HepG2 (cell line): Measurements from ENCODE around the gene LRRC15. TPM values are rescaled to one million over a fixed set of nuclear protein-coding genes. Genes with fewer than 3 reads are reported as not detected.

Experiments used
- ATAC-seq: fragments of 200-7000 bp; cut with Tn5 transposase; 3 replicates; pipeline ENCODE4 v1.9.1; 2020; ENCODE audit warnings: mild to moderate bottlenecking, moderate library complexity
- BruUV-seq: library from RNA; stranded (reverse); fragments of 400-500 nt; replicated peaks from 2 replicates; lab custom pipeline; 2021; lab: Mats Ljungman, UMichigan
- CTCF ChIA-PET: fragments of 300-600 bp; formaldehyde crosslinking; extraction: SDS; loops from one replicate; lab custom pipeline; 2021; ENCODE audit warnings: low total read pairs, inconsistent platforms, low intra/inter-chr PET ratio; lab: Yijun Ruan, JAX
- POLR2A ChIA-PET: fragments of 350-600 bp; sonication (Branson Sonifier 250); formaldehyde crosslinking; loops from one replicate; lab custom pipeline; 2020; ENCODE audit warnings: antibody characterized with exemption, inconsistent platforms; lab: Yijun Ruan, JAX
- DNase-seq: peaks from one replicate; pipeline ENCODE4 v3.0.0-alpha.2; 2015; ENCODE audit warnings: low spot score
- FAIRE-seq: peaks from 3 replicates; lab custom pipeline; 2011; peaks lifted over from hg19 to GRCh38; lab: Jason Lieb, UNC
- H2AFZ ChIP-seq: one replicate; pipeline ENCODE4 v1.6.1; 2011; ENCODE audit warnings: low read length, inconsistent platforms
- H3K27ac ChIP-seq: fragments of 300-600 bp; 3 replicates; pipeline ENCODE4 v1.8.0; 2011; ENCODE audit warnings: mixed run types, mild to moderate bottlenecking, mixed read lengths, low read length, inconsistent platforms; ENCODE audit not compliant: insufficient read depth; ENCODE audit errors: extremely low read length
- H3K27me3 ChIP-seq, 2 experiments: fragments of 200-600 bp in 1 of 2; 2 replicates in 1 of 2; 3 replicates in 1 of 2; pipeline versions ENCODE4 v1.6.0 to v1.8.0; 2011; ENCODE audit warnings: low read length in 2 of 2, mild to moderate bottlenecking in 2 of 2, moderate library complexity in 2 of 2, inconsistent platforms in 1 of 2; ENCODE audit not compliant: insufficient read depth in 2 of 2, control insufficient read depth in 1 of 2
- H3K36me3 ChIP-seq, 2 experiments: fragments of 200-600 bp in 1 of 2; replicated peaks in 1 of 2; 2 replicates in 1 of 2; 3 replicates in 1 of 2; pipeline versions ENCODE4 v1.5.1 to v1.8.0; 2011; ENCODE audit warnings: low read length in 2 of 2, inconsistent platforms in 1 of 2; ENCODE audit not compliant: insufficient read depth in 2 of 2, control insufficient read depth in 1 of 2
- H3K4me1 ChIP-seq: 2 replicates; pipeline ENCODE4 v1.5.1; 2012; ENCODE audit warnings: low read length, inconsistent platforms; ENCODE audit not compliant: insufficient read depth
- H3K4me2 ChIP-seq: 2 replicates; pipeline ENCODE4 v1.6.0; 2011; ENCODE audit warnings: low read depth, low read length, inconsistent platforms
- H3K4me3 ChIP-seq, 3 experiments: fragments of 200-600 bp in 1 of 3; sonication (generic), shearing (Covaris generic) in 1 of 3; replicated peaks in 1 of 3; 2 replicates each; pipeline ENCODE4 v1.5.1; 2011 to 2016; ENCODE audit warnings: low read length in 3 of 3, inconsistent platforms in 2 of 3, low read depth in 2 of 3, mild to moderate bottlenecking in 2 of 3, control low read depth in 1 of 3, mixed read lengths in 1 of 3; ENCODE audit not compliant: insufficient read depth in 1 of 3
- H3K79me2 ChIP-seq: one replicate; pipeline ENCODE4 v1.6.1; 2011; ENCODE audit warnings: low read length, inconsistent platforms; ENCODE audit not compliant: insufficient read depth
- H3K9ac ChIP-seq: 2 replicates; pipeline ENCODE4 v1.6.0; 2011; ENCODE audit warnings: mild to moderate bottlenecking, low read depth, low read length, inconsistent platforms; ENCODE audit not compliant: insufficient read depth
- H3K9me3 ChIP-seq: 2 replicates; pipeline ENCODE4 v1.5.1; 2012; ENCODE audit warnings: mild to moderate bottlenecking, low read length
- H4K20me1 ChIP-seq: 2 replicates; pipeline ENCODE4 v1.6.0; 2011; ENCODE audit warnings: inconsistent platforms, mild to moderate bottlenecking, low read length, moderate library complexity; ENCODE audit not compliant: insufficient read depth
- ZNF382 ChIP-seq: sonication (generic); formaldehyde crosslinking; IDR thresholded peaks from 2 replicates; pipeline ENCODE4 v1.5.0; 2020; ENCODE audit warnings: missing genetic modification reagents, mild to moderate bottlenecking, borderline replicate concordance
- WGBS: methylation state at CpG from one replicate; pipeline ENCODE4 v1.1.6; 2017; ENCODE audit warnings: low lambda C conversion rate; 5-methylcytosine and 5-hydroxymethylcytosine counted together
- in situ Hi-C: cut with HindIII; loops from 2 replicates; pipeline ENCODE4 v1.10.0; 2017; ENCODE audit warnings: low pct_unique_long_range_greater_than_20kb; ENCODE audit not compliant: extremely low pct_ligation_motif_present
- intact Hi-C: fragments of 100-400 bp; cut with micrococcal nuclease; formaldehyde crosslinking; loops from one replicate; pipeline ENCODE4 v1.10.0; 2022; ENCODE audit not compliant: unreplicated experiment
- polyA plus RNA-seq, 8 experiments: library from polyadenylated mRNA; depleted of rRNA in 3 of 8; stranded (reverse) in 7 of 8; unstranded in 1 of 8; fragments of >200 nt; fragmentation: Illumina TruSeq in 4 of 8; extraction: Trizol in 4 of 8; gene quantifications; 2 replicates each; pipeline versions ENCODE4 v1.2.1 to v1.2.3, GENCODE V29; 2011 to 2016; ENCODE audit warnings: low read depth in 4 of 8, missing spikeins in 1 of 8, mixed read lengths in 1 of 8; ENCODE audit not compliant: insufficient read depth in 1 of 8
- total RNA-seq, 5 experiments: library from RNA; depleted of rRNA; stranded (reverse); fragments of >200 nt; fragmentation: Illumina TruSeq; extraction: Trizol; gene quantifications; 2 replicates each; pipeline ENCODE4 v1.2.3, GENCODE V29; 2016; ENCODE audit warnings: low read depth in 1 of 5
- TF ChIP-seq, protein P1 (sequence below): sonication (generic); formaldehyde crosslinking; IDR thresholded peaks from 2 replicates; pipeline ENCODE4 v1.9.0; 2021; ENCODE audit warnings: mild to moderate bottlenecking, missing genetic modification reagents
- TF ChIP-seq, protein P2 (sequence below): sonication (generic); formaldehyde crosslinking; IDR thresholded peaks from 2 replicates; pipeline ENCODE4 v1.5.1; 2020; ENCODE audit warnings: mild to moderate bottlenecking, missing genetic modification reagents, moderate library complexity
- TF ChIP-seq, protein P3 (sequence below): sonication (generic); formaldehyde crosslinking; IDR thresholded peaks from 2 replicates; pipeline ENCODE4 v1.4.0; 2020; ENCODE audit warnings: missing genetic modification reagents
- TF ChIP-seq, protein P4 (sequence below): sonication (generic); formaldehyde crosslinking; IDR thresholded peaks from 2 replicates; pipeline ENCODE4 v1.8.1; 2023; ENCODE audit warnings: missing genetic modification reagents, inconsistent platforms, borderline replicate concordance

LRRC15 gene
- total and polyA plus RNA-seq, 2 of the 13 experiments (the other 11 are each of a cell fraction or from before 2014, with no cell fraction given) = not detected

DNA sequence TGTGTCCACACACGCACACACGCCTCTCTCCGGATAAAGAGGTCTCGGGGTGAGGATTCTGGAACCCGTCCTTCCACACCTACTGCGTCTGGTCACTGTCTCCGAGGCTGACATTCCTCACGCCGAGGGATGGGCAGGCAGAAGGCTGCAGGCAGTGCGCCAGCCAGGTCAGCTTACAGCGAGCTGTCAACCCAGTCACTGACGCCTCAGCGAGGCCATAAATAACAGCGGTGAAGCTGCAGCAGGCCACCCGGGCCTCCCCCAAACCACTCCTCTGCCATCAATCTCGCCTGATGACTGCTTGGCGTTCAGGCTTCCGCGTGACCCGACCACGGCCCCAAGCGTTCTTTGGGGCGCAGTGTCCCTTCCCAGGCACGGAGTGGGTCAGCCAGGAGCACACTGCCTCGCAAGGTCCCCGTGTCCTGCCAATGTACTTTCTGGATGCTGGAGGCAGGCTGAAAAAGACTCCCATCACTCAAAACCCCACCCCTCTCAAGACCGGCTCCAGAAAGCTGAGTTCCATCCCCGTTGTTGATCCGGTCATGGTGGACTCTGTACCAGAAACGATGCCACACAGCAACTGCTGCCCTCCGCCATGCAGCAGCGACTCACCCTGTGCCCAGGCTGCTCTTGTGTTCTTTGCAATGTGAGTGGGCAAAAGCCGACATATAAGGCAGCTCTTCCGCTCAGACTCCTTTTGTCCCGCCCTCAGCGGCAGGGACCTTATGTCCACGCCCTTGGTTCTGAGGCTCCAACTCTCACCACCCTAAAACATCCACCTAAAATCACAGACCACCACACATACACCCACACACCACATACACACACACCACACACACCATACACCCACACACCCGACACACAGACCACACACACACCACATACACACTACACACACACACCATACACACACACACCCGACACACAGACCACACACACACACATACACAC lies 45.5 kb downstream of the LRRC15 start:
- Histone ChIP-seq H3K4me1 (peaks cover 95% of the 10 kb centered on the region), H3K79me2 (no peaks in the 10 kb centered on the region), H3K27me3 (no peaks in the 10 kb centered on the region), H4K20me1 (no peaks in the 10 kb centered on the region), H3K4me3 (peak overlapping the region; percentile 24 to 64 (median 37); a peak in 5 of 6 replicates), H3K9me3 (peaks cover 2% of the 10 kb centered on the region; the same call in 1 of the 2 replicates), H3K27ac (peak overlapping the region; percentile 47), H2AFZ (peak overlapping the region; percentile 29), H3K36me3 (no peaks in the 10 kb centered on the region), H3K4me2 (peak overlapping the region; percentile 77), H3K9ac (0 out of 2 replicates have a peak overlapping the region, but pooled peaks have one; percentile 2)
- DNase-seq (peak; percentile 59), FAIRE-seq (no peak), ATAC-seq (peak; percentile 16)
- POLR2A ChIA-PET = interaction anchor here (1.3 kb wide), 1 partner anchor 189 kb away, joined by 3 read pairs; no protein-coding TSS in a partner anchor
- 36% methylated on average over 18 of the region's 39 CpGs for WGBS
- in situ Hi-C loops (loop anchor here (25.0 kb wide), 1 partner anchor 662 kb away; no protein-coding TSS in a partner anchor), intact Hi-C loops (no loop called here)
- no TSS peak for BruUV-seq
- CTCF ChIA-PET = no interaction called here
- TF ChIP-seq, protein P1, sequence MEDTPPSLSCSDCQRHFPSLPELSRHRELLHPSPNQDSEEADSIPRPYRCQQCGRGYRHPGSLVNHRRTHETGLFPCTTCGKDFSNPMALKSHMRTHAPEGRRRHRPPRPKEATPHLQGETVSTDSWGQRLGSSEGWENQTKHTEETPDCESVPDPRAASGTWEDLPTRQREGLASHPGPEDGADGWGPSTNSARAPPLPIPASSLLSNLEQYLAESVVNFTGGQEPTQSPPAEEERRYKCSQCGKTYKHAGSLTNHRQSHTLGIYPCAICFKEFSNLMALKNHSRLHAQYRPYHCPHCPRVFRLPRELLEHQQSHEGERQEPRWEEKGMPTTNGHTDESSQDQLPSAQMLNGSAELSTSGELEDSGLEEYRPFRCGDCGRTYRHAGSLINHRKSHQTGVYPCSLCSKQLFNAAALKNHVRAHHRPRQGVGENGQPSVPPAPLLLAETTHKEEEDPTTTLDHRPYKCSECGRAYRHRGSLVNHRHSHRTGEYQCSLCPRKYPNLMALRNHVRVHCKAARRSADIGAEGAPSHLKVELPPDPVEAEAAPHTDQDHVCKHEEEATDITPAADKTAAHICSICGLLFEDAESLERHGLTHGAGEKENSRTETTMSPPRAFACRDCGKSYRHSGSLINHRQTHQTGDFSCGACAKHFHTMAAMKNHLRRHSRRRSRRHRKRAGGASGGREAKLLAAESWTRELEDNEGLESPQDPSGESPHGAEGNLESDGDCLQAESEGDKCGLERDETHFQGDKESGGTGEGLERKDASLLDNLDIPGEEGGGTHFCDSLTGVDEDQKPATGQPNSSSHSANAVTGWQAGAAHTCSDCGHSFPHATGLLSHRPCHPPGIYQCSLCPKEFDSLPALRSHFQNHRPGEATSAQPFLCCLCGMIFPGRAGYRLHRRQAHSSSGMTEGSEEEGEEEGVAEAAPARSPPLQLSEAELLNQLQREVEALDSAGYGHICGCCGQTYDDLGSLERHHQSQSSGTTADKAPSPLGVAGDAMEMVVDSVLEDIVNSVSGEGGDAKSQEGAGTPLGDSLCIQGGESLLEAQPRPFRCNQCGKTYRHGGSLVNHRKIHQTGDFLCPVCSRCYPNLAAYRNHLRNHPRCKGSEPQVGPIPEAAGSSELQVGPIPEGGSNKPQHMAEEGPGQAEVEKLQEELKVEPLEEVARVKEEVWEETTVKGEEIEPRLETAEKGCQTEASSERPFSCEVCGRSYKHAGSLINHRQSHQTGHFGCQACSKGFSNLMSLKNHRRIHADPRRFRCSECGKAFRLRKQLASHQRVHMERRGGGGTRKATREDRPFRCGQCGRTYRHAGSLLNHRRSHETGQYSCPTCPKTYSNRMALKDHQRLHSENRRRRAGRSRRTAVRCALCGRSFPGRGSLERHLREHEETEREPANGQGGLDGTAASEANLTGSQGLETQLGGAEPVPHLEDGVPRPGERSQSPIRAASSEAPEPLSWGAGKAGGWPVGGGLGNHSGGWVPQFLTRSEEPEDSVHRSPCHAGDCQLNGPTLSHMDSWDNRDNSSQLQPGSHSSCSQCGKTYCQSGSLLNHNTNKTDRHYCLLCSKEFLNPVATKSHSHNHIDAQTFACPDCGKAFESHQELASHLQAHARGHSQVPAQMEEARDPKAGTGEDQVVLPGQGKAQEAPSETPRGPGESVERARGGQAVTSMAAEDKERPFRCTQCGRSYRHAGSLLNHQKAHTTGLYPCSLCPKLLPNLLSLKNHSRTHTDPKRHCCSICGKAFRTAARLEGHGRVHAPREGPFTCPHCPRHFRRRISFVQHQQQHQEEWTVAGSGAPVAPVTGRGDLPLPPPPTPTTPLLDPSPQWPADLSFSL (CRISPR knock-in tag) = peak; percentile 99; the same call in 1 of the 2 replicates
- TF ChIP-seq, protein P2, sequence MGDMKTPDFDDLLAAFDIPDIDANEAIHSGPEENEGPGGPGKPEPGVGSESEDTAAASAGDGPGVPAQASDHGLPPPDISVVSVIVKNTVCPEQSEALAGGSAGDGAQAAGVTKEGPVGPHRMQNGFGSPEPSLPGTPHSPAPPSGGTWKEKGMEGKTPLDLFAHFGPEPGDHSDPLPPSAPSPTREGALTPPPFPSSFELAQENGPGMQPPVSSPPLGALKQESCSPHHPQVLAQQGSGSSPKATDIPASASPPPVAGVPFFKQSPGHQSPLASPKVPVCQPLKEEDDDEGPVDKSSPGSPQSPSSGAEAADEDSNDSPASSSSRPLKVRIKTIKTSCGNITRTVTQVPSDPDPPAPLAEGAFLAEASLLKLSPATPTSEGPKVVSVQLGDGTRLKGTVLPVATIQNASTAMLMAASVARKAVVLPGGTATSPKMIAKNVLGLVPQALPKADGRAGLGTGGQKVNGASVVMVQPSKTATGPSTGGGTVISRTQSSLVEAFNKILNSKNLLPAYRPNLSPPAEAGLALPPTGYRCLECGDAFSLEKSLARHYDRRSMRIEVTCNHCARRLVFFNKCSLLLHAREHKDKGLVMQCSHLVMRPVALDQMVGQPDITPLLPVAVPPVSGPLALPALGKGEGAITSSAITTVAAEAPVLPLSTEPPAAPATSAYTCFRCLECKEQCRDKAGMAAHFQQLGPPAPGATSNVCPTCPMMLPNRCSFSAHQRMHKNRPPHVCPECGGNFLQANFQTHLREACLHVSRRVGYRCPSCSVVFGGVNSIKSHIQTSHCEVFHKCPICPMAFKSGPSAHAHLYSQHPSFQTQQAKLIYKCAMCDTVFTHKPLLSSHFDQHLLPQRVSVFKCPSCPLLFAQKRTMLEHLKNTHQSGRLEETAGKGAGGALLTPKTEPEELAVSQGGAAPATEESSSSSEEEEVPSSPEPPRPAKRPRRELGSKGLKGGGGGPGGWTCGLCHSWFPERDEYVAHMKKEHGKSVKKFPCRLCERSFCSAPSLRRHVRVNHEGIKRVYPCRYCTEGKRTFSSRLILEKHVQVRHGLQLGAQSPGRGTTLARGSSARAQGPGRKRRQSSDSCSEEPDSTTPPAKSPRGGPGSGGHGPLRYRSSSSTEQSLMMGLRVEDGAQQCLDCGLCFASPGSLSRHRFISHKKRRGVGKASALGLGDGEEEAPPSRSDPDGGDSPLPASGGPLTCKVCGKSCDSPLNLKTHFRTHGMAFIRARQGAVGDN = peak; percentile 80
- TF ChIP-seq, protein P3, sequence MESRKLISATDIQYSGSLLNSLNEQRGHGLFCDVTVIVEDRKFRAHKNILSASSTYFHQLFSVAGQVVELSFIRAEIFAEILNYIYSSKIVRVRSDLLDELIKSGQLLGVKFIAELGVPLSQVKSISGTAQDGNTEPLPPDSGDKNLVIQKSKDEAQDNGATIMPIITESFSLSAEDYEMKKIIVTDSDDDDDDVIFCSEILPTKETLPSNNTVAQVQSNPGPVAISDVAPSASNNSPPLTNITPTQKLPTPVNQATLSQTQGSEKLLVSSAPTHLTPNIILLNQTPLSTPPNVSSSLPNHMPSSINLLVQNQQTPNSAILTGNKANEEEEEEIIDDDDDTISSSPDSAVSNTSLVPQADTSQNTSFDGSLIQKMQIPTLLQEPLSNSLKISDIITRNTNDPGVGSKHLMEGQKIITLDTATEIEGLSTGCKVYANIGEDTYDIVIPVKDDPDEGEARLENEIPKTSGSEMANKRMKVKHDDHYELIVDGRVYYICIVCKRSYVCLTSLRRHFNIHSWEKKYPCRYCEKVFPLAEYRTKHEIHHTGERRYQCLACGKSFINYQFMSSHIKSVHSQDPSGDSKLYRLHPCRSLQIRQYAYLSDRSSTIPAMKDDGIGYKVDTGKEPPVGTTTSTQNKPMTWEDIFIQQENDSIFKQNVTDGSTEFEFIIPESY (CRISPR knock-in tag) = peak; percentile 57; the same call in 1 of the 2 replicates
- no peak for TF ChIP-seq ZNF382 (CRISPR knock-in tag)
- TF ChIP-seq, protein P4, sequence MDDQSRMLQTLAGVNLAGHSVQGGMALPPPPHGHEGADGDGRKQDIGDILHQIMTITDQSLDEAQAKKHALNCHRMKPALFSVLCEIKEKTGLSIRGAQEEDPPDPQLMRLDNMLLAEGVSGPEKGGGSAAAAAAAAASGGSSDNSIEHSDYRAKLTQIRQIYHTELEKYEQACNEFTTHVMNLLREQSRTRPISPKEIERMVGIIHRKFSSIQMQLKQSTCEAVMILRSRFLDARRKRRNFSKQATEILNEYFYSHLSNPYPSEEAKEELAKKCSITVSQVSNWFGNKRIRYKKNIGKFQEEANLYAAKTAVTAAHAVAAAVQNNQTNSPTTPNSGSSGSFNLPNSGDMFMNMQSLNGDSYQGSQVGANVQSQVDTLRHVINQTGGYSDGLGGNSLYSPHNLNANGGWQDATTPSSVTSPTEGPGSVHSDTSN (CRISPR knock-in tag) = no peak
